HL-60 (cell line): ENCODE results near the gene UBE4B.
"Not testable (repeated sequence)": the region's sequence is repeated elsewhere in the genome, so short reads cannot be mapped to it uniquely, and the experiment has no call there.

Experiments used
- GABPA ChIP-seq: IDR thresholded peaks from 2 replicates; pipeline ENCODE4 v1.6.1; 2012; ENCODE audit warnings: low read depth
- POLR2AphosphoS5 ChIP-seq: IDR thresholded peaks from 2 replicates; pipeline ENCODE4 v1.6.1; 2012; ENCODE audit warnings: low read depth
- TF ChIP-seq, protein P1 (sequence below): IDR thresholded peaks from 2 replicates; pipeline ENCODE4 v1.6.1; 2012; ENCODE audit warnings: low read depth; ENCODE audit not compliant: insufficient replicate concordance
- TF ChIP-seq, protein P2 (sequence below): IDR thresholded peaks from one replicate; pipeline ENCODE4 v1.5.1; 2011; ENCODE audit warnings: low read length, control low read depth, inconsistent platforms; ENCODE audit not compliant: insufficient read depth

DNA sequence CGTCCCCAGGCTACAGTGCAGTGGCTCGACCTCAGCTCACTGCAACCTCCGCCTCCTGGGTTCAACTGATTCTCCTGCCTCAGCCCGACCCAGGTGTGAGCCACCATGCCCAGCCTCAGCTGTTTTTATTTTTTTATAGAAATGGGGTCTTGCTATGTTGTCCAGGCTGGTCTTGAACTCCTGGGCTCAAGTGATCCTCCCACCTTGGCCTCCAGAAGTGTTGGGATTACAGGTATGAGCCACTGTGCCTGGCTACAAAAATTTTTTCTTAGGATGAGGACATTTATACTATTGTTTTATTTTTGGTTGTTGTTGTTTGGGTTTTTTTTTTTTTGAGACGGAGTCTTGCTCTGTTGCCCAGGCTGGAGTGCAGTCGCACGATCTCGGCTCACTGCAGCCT is 27.5 kb upstream of the UBE4B start:
- TF ChIP-seq, protein P1, sequence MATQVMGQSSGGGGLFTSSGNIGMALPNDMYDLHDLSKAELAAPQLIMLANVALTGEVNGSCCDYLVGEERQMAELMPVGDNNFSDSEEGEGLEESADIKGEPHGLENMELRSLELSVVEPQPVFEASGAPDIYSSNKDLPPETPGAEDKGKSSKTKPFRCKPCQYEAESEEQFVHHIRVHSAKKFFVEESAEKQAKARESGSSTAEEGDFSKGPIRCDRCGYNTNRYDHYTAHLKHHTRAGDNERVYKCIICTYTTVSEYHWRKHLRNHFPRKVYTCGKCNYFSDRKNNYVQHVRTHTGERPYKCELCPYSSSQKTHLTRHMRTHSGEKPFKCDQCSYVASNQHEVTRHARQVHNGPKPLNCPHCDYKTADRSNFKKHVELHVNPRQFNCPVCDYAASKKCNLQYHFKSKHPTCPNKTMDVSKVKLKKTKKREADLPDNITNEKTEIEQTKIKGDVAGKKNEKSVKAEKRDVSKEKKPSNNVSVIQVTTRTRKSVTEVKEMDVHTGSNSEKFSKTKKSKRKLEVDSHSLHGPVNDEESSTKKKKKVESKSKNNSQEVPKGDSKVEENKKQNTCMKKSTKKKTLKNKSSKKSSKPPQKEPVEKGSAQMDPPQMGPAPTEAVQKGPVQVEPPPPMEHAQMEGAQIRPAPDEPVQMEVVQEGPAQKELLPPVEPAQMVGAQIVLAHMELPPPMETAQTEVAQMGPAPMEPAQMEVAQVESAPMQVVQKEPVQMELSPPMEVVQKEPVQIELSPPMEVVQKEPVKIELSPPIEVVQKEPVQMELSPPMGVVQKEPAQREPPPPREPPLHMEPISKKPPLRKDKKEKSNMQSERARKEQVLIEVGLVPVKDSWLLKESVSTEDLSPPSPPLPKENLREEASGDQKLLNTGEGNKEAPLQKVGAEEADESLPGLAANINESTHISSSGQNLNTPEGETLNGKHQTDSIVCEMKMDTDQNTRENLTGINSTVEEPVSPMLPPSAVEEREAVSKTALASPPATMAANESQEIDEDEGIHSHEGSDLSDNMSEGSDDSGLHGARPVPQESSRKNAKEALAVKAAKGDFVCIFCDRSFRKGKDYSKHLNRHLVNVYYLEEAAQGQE, result not testable (repeated sequence)
- TF ChIP-seq, protein P2, sequence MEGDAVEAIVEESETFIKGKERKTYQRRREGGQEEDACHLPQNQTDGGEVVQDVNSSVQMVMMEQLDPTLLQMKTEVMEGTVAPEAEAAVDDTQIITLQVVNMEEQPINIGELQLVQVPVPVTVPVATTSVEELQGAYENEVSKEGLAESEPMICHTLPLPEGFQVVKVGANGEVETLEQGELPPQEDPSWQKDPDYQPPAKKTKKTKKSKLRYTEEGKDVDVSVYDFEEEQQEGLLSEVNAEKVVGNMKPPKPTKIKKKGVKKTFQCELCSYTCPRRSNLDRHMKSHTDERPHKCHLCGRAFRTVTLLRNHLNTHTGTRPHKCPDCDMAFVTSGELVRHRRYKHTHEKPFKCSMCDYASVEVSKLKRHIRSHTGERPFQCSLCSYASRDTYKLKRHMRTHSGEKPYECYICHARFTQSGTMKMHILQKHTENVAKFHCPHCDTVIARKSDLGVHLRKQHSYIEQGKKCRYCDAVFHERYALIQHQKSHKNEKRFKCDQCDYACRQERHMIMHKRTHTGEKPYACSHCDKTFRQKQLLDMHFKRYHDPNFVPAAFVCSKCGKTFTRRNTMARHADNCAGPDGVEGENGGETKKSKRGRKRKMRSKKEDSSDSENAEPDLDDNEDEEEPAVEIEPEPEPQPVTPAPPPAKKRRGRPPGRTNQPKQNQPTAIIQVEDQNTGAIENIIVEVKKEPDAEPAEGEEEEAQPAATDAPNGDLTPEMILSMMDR, result not testable (repeated sequence)
- TF ChIP-seq POLR2AphosphoS5, GABPA: not testable (repeated sequence)
